HG03378 (cell line): ENCODE results near the gene FAM110C.

Experiments
- ATAC-seq: cut with Tn5 transposase; IDR thresholded peaks from one replicate; pipeline ENCODE4 v1.9.1; 2021; ENCODE audit warnings: mild to moderate bottlenecking, moderate library complexity; ENCODE audit not compliant: unreplicated experiment

Gene FAM110C

GRCh38 chr2:10222-10875 lies 36.0 kb downstream of the FAM110C start:
- ATAC-seq: no peak
